ENCODE data around the gene MRPS2.
"Not testable (repeated sequence)": the region's sequence is repeated elsewhere in the genome, so short reads cannot be mapped to it uniquely, and the experiment has no call there.

Gene MRPS2

DNA sequence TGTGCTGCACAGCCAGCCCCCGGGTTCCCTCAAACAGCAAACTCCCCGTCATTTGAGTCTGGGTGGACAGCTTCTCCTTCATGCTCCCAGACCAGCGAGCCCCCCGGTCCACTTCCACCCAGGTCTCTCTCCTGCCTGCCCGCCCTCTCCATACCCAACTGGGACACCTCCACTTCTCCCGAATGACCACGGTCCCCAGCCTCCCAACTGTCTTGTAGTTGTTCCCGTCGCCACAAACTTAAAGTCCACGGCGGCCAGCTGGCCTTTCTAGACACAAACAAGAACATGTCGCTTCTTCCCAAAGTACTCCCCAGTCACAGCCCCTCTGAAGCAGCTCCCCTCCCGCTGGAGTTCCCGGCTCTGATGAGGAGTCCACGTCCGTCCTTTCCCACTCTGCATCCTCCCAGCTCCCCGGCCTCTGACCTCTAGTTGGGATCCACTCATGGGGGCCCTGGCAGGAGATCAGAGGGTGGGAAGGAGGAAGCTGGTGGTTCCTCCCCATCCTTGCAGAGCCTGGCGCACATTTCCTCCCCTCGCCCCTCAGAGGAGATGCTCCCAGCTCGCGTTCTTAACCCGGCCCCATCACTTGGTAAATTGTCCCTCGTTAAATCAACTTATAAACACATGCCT, 45.0 kb upstream of the MRPS2 start:
- no peaks in the 10 kb centered on the region for H3K9me3 ChIP-seq (ENCODE audit: low read length)
- no peaks in the 10 kb centered on the region for H3K4me1 ChIP-seq (ENCODE audit: insufficient read depth, low read length, severe bottlenecking)
- H3F3A ChIP-seq (ENCODE audit: insufficient read depth, low read length): no peaks in the 10 kb centered on the region
- TF ChIP-seq EZH2 (IDR thresholded peaks at IDR 0.05; ENCODE audit: borderline replicate concordance, low read length): no peak
- TF ChIP-seq CTCF (IDR thresholded peaks at IDR 0.05; ENCODE audit: low read length): no peak
- H3K79me2 ChIP-seq (ENCODE audit: insufficient read depth, low read length): no peaks in the 10 kb centered on the region
- H3K4me3 ChIP-seq (ENCODE audit: low read depth, low read length, poor library complexity, severe bottlenecking): no peak overlapping the region
- no peaks in the 10 kb centered on the region for H3K9me2 ChIP-seq (ENCODE audit: low read depth, low read length)
- no peak overlapping the region for H3K4me2 ChIP-seq (ENCODE audit: low read length)
- no peak overlapping the region for H3K9ac ChIP-seq (ENCODE audit: low read length)
- H4K20me1 ChIP-seq (ENCODE audit: insufficient read depth, low read length): no peaks in the 10 kb centered on the region
- no peak overlapping the region for H3K27ac ChIP-seq (ENCODE audit: low read depth, low read length, poor library complexity, severe bottlenecking)
- H2AFZ ChIP-seq (ENCODE audit: low read length): no peak overlapping the region
- no peaks in the 10 kb centered on the region for H3K27me3 ChIP-seq (ENCODE audit: insufficient read depth, low read length)
- H3K36me3 ChIP-seq (ENCODE audit: insufficient read depth, low read length): no peaks in the 10 kb centered on the region

DNA sequence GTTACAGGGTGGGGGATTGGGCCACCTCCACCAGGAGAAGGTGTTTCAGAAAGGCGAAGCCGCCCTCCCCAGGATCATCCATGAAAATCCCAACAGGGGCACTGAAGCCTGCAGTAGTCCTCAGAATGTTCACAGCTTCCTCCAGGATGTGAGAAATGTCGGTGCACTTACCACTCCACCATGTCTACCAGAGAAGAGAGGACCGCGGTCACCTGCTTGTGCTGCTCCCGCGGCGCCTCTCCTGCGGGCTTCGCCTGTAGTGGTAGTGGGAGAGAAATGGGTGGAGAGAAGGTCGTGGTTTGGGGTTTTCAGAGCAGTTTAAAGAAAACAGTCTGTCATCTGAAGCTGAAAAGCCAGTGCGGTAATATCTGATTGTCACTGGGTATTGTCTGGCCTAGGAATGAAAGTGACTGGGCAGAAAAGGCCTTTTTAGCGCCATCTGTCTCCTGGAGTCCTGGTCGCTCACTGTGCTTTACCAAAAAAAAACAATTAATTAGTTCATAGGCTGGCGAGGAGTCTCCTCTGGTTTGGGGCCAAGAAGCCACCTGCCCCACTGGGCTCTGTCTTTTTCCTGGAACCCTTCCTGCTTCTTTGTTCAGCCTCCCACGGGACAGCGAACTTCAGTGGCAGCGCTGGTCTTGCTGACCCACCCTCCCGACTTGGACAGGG, 43.9 kb upstream of the MRPS2 start:
- Histone ChIP-seq H3K4me1 (ENCODE audit: insufficient read depth, low read length, severe bottlenecking) (no peaks in the 10 kb centered on the region), H2AFZ (ENCODE audit: low read length) (no peak overlapping the region), H4K20me1 (ENCODE audit: insufficient read depth, low read length) (no peaks in the 10 kb centered on the region), H3K9ac (ENCODE audit: low read length) (no peak overlapping the region), H3K9me3 (ENCODE audit: low read length) (no peaks in the 10 kb centered on the region), H3K27ac (ENCODE audit: low read depth, low read length, poor library complexity, severe bottlenecking) (no peak overlapping the region), H3F3A (ENCODE audit: insufficient read depth, low read length) (no peaks in the 10 kb centered on the region), H3K27me3 (ENCODE audit: insufficient read depth, low read length) (no peaks in the 10 kb centered on the region), H3K36me3 (ENCODE audit: insufficient read depth, low read length) (no peaks in the 10 kb centered on the region), H3K4me2 (ENCODE audit: low read length) (no peak overlapping the region), H3K9me2 (ENCODE audit: low read depth, low read length) (no peaks in the 10 kb centered on the region), H3K79me2 (ENCODE audit: insufficient read depth, low read length) (no peaks in the 10 kb centered on the region), H3K4me3 (ENCODE audit: low read depth, low read length, poor library complexity, severe bottlenecking) (no peak overlapping the region)
- TF ChIP-seq CTCF (IDR thresholded peaks at IDR 0.05; ENCODE audit: low read length) (no peak), EZH2 (IDR thresholded peaks at IDR 0.05; ENCODE audit: borderline replicate concordance, low read length) (no peak)

DNA sequence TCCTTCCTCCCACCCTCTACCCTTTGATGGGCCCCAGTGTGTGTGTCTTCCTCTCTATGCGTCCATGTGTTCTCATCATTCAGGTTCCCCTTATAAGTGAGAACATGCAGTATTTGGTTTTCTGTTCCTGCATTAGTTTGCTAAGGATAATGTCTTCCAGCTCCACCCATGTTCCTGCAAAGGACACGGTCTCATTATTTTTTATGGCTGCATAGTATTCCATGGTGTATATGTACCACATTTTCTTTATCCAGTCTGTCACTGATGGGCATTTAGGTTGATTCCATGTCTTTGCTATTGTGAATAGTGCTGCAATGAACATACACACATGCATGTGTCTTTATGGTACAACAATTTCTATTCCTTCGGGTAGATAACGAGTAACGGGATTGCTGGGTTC, 42.0 kb upstream of the MRPS2 start:
- H3K4me3 ChIP-seq (ENCODE audit: low read depth, low read length, poor library complexity, severe bottlenecking); H3K27me3 ChIP-seq (ENCODE audit: insufficient read depth, low read length); H3K4me1 ChIP-seq (ENCODE audit: insufficient read depth, low read length, severe bottlenecking): not testable (repeated sequence)

DNA sequence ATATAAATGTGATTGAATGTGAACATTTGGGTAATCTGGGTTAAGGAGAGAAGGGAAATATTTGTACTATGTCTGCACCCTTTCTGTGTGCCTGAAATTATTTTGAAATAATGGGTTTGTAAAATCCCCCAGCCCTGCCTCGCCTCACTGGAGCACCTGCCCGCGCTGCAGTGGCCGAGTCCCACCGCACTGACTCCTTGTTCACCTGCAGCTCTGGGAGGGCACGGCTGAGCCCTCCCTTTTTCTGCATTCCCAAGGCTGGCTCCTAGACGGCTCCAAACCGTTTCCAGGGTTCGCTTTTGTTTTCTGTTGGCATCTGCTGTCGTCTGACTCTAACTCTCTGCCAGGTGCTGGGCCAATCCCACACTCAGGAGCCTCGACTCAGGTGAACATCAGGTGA, 38.5 kb upstream of the MRPS2 start:
- Histone ChIP-seq H3K9ac (ENCODE audit: low read length) (no peak overlapping the region), H3K4me2 (ENCODE audit: low read length) (no peak overlapping the region), H3K9me3 (ENCODE audit: low read length) (no peaks in the 10 kb centered on the region), H3K9me2 (ENCODE audit: low read depth, low read length) (no peaks in the 10 kb centered on the region), H3F3A (ENCODE audit: insufficient read depth, low read length) (no peaks in the 10 kb centered on the region), H3K4me3 (ENCODE audit: low read depth, low read length, poor library complexity, severe bottlenecking) (no peak overlapping the region), H2AFZ (ENCODE audit: low read length) (no peak overlapping the region), H3K27me3 (ENCODE audit: insufficient read depth, low read length) (no peaks in the 10 kb centered on the region), H3K4me1 (ENCODE audit: insufficient read depth, low read length, severe bottlenecking) (no peaks in the 10 kb centered on the region), H4K20me1 (ENCODE audit: insufficient read depth, low read length) (no peaks in the 10 kb centered on the region), H3K79me2 (ENCODE audit: insufficient read depth, low read length) (no peaks in the 10 kb centered on the region), H3K27ac (ENCODE audit: low read depth, low read length, poor library complexity, severe bottlenecking) (no peak overlapping the region), H3K36me3 (ENCODE audit: insufficient read depth, low read length) (no peaks in the 10 kb centered on the region)
- TF ChIP-seq CTCF (IDR thresholded peaks at IDR 0.05; ENCODE audit: low read length): no peak
- no peak for TF ChIP-seq EZH2 (IDR thresholded peaks at IDR 0.05; ENCODE audit: borderline replicate concordance, low read length)

More for the DNA sequence above, 42.0 kb upstream of the MRPS2 start:
- H3K9me3 ChIP-seq (ENCODE audit: low read length); H3K27ac ChIP-seq (ENCODE audit: low read depth, low read length, poor library complexity, severe bottlenecking); H2AFZ ChIP-seq (ENCODE audit: low read length); H3K9me2 ChIP-seq (ENCODE audit: low read depth, low read length); H3K36me3 ChIP-seq (ENCODE audit: insufficient read depth, low read length); H4K20me1 ChIP-seq (ENCODE audit: insufficient read depth, low read length); H3K4me2 ChIP-seq (ENCODE audit: low read length); H3K79me2 ChIP-seq (ENCODE audit: insufficient read depth, low read length); H3F3A ChIP-seq (ENCODE audit: insufficient read depth, low read length); H3K9ac ChIP-seq (ENCODE audit: low read length): not testable (repeated sequence)
